Lower leg skin (tissue), 3 donors: ENCODE results near the gene PRDM2.

ENCODE experiments used
- POLR2A ChIP-seq, 2 donors: fragments of 450-650 bp; IDR thresholded peaks; one replicate each; pipeline ENCODE4 v1.6.1; 2016 to 2017; ENCODE audit warnings: antibody characterized with exemption in 2 of 2, mild to moderate bottlenecking in 1 of 2, moderate library complexity in 1 of 2
- TF ChIP-seq, protein P1 (sequence below), 3 donors: fragments of 450-650 bp; IDR thresholded peaks; one replicate each; pipeline ENCODE4 v1.5.1; 2016; ENCODE audit warnings: antibody characterized with exemption in 3 of 3, mild to moderate bottlenecking in 3 of 3, moderate library complexity in 2 of 3

DNA sequence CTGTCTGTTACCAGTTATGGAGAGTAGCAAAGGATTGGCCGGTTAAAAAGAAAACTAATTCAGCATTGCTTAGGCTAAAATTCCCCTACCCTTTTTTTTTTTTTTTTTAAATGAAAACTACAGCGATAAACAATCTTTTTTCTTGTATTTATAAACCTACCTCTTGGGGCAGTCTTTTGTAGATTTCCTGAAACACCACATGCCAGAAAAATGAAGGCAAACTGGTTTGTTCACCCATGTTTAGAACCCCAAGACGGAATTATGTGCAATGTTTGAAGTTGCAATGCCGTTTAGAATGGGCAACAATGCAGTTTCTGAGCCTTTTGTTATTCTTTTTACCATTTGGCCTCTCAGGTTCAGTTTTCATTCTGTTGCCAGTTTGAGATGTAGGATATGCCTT is 59.1 kb downstream of the PRDM2 start:
- TF ChIP-seq, protein P1, sequence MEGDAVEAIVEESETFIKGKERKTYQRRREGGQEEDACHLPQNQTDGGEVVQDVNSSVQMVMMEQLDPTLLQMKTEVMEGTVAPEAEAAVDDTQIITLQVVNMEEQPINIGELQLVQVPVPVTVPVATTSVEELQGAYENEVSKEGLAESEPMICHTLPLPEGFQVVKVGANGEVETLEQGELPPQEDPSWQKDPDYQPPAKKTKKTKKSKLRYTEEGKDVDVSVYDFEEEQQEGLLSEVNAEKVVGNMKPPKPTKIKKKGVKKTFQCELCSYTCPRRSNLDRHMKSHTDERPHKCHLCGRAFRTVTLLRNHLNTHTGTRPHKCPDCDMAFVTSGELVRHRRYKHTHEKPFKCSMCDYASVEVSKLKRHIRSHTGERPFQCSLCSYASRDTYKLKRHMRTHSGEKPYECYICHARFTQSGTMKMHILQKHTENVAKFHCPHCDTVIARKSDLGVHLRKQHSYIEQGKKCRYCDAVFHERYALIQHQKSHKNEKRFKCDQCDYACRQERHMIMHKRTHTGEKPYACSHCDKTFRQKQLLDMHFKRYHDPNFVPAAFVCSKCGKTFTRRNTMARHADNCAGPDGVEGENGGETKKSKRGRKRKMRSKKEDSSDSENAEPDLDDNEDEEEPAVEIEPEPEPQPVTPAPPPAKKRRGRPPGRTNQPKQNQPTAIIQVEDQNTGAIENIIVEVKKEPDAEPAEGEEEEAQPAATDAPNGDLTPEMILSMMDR (IDR thresholded peaks at IDR 0.05) = no peak
- no peak for TF ChIP-seq POLR2A (IDR thresholded peaks at IDR 0.05)
